Putamen (tissue), 1 donor: ENCODE results near the gene RTEL1.
A peak's percentile ranks its signal among the peaks of the same experiment; 100 is the strongest.
"Not testable (repeated sequence)": the region's sequence is repeated elsewhere in the genome, so short reads cannot be mapped to it uniquely, and the experiment has no call there.

ENCODE experiments used
- DNase-seq: peaks from one replicate; pipeline ENCODE4 v3.0.0-alpha.2; 2016; ENCODE audit warnings: low spot score

The RTEL1 gene

GRCh38 chr20:63627129-63627750 is 30.9 kb upstream of the RTEL1 start:
- peak; percentile 92 for DNase-seq

GRCh38 chr20:63627751-63628245 is 30.3 kb upstream of the RTEL1 start:
- DNase-seq, result no peak

DNA sequence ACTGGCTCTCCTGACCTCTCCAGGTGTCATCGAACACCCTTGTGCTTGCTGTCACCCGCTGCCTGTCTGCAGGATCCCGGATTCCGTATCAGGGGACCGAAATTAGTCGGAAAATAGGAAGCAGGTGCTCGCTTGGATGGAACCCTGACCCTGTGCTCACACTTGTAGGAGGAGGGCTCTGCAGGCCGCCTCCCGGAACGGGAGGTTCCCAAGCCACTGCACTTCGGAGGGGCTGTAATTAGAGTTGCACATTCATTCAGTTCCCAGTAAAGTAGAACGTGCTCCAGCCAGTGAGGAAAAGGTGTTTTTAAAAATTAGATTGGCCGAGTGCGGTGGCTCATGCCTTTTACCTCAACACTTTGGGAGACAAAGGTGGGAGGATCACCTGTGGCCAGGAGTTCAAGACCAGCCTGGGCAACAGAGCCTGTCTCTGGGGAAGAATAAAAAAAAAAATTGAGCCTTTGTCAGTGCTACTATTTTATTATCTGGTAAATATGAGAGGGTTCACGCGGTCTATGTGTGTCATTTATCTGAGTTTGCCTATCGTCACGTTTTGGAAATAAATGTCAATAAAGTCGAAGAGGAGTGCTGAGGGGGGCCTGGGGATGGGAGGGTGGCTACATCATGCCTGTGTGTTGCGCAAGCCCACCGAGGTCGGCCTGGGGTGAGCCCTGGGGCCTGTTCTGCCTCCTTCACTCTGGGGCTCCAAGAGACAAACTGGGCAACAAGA is 29.7 kb upstream of the RTEL1 start:
- DNase-seq, result peak; percentile 47

- DNase-seq, result not testable (repeated sequence)
Observed at GRCh38 chr20:63630956-63631355, 27.2 kb upstream of the RTEL1 start.

- not testable (repeated sequence) for DNase-seq
Observed at GRCh38 chr20:63631426-63631825, 26.7 kb upstream of the RTEL1 start.

- DNase-seq, result no peak
Observed at GRCh38 chr20:63633732-63634131, 24.4 kb upstream of the RTEL1 start.

DNA sequence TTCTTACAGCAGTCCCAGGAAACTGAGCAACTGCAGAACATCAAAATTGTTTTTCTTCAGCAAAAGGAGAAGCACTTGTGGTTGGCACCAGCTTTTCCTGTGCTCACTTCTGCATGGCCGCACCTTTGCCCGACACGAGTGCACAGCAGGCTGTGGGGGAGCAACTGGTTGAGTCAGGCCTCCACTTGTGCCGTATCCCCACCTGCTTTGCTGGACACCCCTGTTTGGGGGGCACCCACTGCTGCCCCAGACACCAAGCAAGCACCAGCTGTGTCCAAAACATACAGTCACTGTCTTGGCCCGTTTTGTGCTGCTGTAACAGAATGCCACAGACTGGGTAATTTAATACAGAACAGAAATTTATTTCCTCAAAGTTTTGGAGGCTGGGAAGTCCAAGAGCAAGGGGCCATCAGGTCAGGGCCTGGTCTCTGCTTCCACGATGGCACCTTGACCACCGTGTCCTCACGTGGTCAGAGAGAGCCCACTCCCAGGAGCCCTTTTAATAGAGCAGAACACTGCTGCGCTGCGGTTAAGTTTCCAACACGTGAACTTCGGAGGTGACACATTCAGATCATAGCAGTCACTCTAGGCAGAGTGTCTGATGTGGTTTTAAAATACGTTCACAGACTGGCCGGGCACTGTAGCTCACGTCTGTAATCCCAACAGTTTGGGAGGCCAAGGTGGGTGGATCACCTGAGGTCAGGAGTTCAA is 22.5 kb upstream of the RTEL1 start:
- no peak for DNase-seq

- no peak for DNase-seq
Observed at GRCh38 chr20:63636752-63637628, 21.1 kb upstream of the RTEL1 start.

- DNase-seq, result no peak
Observed at GRCh38 chr20:63639093-63639975, 18.8 kb upstream of the RTEL1 start.

GRCh38 chr20:63640086-63640485 is 18.0 kb upstream of the RTEL1 start:
- DNase-seq, result no peak

- not testable (repeated sequence) for DNase-seq
Observed at GRCh38 chr20:63640686-63641085, 17.4 kb upstream of the RTEL1 start.

- no peak for DNase-seq
Observed at GRCh38 chr20:63641146-63641791, 16.8 kb upstream of the RTEL1 start.

- peak; percentile 77 for DNase-seq
Observed at GRCh38 chr20:63641792-63642523, 16.2 kb upstream of the RTEL1 start.

GRCh38 chr20:63642527-63643247 is 15.4 kb upstream of the RTEL1 start:
- DNase-seq, result no peak

DNA sequence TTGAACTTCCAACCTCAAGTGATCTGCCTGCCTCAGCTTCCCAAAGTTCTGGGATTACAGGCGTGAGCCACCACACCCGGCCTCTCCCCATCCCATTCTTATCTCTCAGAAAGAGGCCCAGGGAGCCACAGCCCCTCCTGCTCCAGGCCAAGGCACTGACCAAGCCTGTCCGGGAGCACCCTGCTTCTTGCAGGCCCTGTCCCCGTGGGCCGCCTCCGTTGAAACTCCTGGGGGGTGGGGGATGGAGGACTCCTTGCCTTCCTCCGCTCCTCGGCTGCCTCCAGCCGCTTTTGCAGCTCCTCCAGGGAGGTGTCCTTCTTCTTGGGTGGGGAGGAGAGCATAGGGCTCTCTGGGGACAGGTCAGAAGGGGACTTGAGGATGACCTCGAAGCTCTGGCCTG is 14.6 kb upstream of the RTEL1 start:
- no peak for DNase-seq

DNA sequence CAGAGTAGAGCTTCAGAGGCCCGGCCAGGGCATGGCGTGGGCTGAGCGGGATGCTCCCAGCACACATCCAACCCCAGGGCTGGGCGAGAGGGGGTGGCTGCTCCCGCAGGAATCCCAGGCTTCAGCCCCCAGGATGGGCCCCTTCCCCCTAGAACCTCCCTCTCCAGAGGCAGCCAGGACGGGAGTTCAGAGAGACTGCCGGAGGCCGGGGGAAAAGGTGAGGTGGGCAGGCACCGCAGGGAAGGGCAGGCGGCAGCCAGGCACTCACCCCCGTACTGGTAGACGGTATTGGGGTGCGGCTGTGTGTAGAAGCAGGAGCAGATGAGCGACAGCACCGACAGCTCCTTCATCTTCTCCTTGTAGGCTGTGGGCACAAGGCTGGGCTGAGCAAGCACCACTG is 14.2 kb upstream of the RTEL1 start:
- no peak for DNase-seq

DNA sequence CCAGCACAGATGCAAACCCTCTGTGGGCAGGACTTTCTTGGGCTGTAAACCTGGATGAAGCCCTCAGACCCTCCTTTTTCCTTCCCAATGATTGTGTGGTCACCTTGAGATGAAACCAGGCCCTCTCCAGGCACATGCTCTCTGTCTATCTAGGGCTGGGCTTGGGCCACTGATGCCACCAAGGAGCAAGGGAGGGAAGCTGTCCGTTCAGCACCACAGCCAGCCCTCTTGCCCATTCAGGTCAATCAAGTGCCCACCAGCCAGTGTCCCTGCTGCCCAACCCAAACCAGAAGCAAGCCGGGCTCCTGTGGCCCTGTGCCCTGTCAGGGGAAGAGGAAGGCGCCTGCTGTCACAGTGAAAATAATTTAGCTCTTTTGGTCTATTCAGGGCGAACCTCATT is 12.9 kb upstream of the RTEL1 start:
- no peak for DNase-seq

- DNase-seq, result no peak
Observed at GRCh38 chr20:63648190-63648589, 9.9 kb upstream of the RTEL1 start.
